Thymus (tissue), 11 donors: ENCODE measurements around the gene USH2A. TPM values are rescaled to one million over a fixed set of nuclear protein-coding genes. Genes with fewer than 3 reads are reported as not detected.

Experiments
- DNase-seq, 9 donors: peaks; one replicate each; pipeline ENCODE4 v3.0.0-alpha.2; 2013; ENCODE audit warnings: low spot score in 9 of 9, low read depth in 6 of 9, missing footprints in 1 of 9
- H3K27ac ChIP-seq, 2 donors: one replicate each; pipeline ENCODE4 v1.5.1; 2013; ENCODE audit warnings: control low read depth in 1 of 2, low read depth in 1 of 2, low read length in 1 of 2, mild to moderate bottlenecking in 1 of 2, moderate library complexity in 1 of 2
- H3K27me3 ChIP-seq, 2 donors: one replicate each; pipeline ENCODE4 v1.5.1; 2013; ENCODE audit warnings: low read length in 1 of 2; ENCODE audit not compliant: control insufficient read depth in 2 of 2, insufficient read depth in 1 of 2
- H3K36me3 ChIP-seq, 2 donors: one replicate each; pipeline ENCODE4 v1.5.1; 2013; ENCODE audit warnings: low read length in 1 of 2, mild to moderate bottlenecking in 1 of 2, moderate library complexity in 1 of 2; ENCODE audit not compliant: control insufficient read depth in 2 of 2, insufficient read depth in 2 of 2
- H3K4me1 ChIP-seq, 2 donors: one replicate each; pipeline ENCODE4 v1.5.1; 2013; ENCODE audit warnings: low read length in 2 of 2; ENCODE audit not compliant: control insufficient read depth in 2 of 2, insufficient read depth in 2 of 2
- H3K4me3 ChIP-seq, 2 donors: one replicate each; pipeline ENCODE4 v1.5.1; 2013; ENCODE audit warnings: low read length in 2 of 2, control low read depth in 1 of 2, mild to moderate bottlenecking in 1 of 2
- H3K9me3 ChIP-seq, 2 donors: one replicate each; pipeline ENCODE4 v1.5.1; 2013; ENCODE audit warnings: low read length in 1 of 2, mild to moderate bottlenecking in 1 of 2; ENCODE audit not compliant: control insufficient read depth in 2 of 2, insufficient read depth in 1 of 2
- WGBS: extraction: QIAGEN DNeasy Blood & Tissue Kit; methylation state at CpG from one replicate; pipeline ENCODE4 v1.1.7; 2013; 5-methylcytosine and 5-hydroxymethylcytosine counted together
- polyA plus RNA-seq: library from polyadenylated mRNA; stranded (reverse); fragments of 200-250 nt; gene quantifications from one replicate; pipeline ENCODE4 v1.2.3, GENCODE V29; 2013
- total RNA-seq: library from RNA; stranded (reverse); fragments of 120-200 nt; gene quantifications from one replicate; pipeline ENCODE4 v1.2.4, GENCODE V29; 2013
- donor health status: healthy.

Gene USH2A
- total and polyA plus RNA-seq, 2 donors, result 0.09 to 0.14 TPM

DNA sequence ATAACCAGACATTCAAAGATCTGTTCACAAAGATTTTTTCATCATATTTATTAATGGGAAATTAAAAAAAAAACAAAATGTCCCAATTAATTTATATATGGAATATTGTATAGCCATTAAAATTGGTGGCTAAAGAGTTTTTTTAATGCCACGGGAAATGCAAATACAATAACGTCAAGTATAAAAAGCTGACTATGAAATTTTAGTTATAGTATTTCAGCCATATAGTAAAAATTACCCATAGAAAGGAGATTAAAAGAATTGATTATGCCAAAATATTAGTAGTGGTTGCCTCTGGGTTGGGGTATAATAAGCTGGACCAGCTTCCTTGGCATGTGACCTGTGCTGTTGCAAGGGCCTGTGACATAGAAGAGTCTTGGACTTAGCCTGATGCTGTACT, 777.4 kb downstream of the USH2A start:
- Histone ChIP-seq H3K27ac (no peak overlapping the region), H3K36me3 (no peaks in the 10 kb centered on the region), H3K4me1 (no peaks in the 10 kb centered on the region), H3K4me3 (no peak overlapping the region), H3K27me3 (peaks cover 0 to 2% of the 10 kb centered on the region in 2 donors), H3K9me3 (no peaks in the 10 kb centered on the region)
- DNase-seq, result no peak
- WGBS, result 98% methylated on average over 2 of the region's 2 CpGs

DNA sequence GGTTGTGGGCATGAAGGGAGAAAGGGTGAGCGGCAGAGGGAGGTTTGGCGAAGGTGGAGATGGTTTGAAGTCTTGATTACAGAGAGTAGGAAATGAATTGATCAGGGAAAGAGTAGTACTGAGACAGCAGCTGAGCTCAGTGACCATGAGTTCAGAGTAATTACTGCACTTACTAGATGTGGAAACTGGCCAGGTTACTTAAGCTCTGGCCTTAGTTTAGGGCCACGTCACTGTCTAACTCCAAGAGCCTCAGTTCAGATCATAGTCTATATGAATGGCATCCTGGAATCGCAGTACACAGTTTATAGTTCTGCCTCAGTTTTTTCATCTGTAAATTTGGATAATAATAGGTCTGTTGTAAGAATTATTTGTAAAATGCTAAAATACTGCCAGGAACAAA, 778.1 kb downstream of the USH2A start:
- DNase-seq, result no peak
- Histone ChIP-seq H3K27ac (no peak overlapping the region), H3K27me3 (peaks cover 0 to 2% of the 10 kb centered on the region in 2 donors), H3K4me3 (no peak overlapping the region), H3K4me1 (no peaks in the 10 kb centered on the region), H3K9me3 (no peaks in the 10 kb centered on the region), H3K36me3 (no peaks in the 10 kb centered on the region)
- WGBS, result 97% methylated on average over 4 of the region's 4 CpGs

DNA sequence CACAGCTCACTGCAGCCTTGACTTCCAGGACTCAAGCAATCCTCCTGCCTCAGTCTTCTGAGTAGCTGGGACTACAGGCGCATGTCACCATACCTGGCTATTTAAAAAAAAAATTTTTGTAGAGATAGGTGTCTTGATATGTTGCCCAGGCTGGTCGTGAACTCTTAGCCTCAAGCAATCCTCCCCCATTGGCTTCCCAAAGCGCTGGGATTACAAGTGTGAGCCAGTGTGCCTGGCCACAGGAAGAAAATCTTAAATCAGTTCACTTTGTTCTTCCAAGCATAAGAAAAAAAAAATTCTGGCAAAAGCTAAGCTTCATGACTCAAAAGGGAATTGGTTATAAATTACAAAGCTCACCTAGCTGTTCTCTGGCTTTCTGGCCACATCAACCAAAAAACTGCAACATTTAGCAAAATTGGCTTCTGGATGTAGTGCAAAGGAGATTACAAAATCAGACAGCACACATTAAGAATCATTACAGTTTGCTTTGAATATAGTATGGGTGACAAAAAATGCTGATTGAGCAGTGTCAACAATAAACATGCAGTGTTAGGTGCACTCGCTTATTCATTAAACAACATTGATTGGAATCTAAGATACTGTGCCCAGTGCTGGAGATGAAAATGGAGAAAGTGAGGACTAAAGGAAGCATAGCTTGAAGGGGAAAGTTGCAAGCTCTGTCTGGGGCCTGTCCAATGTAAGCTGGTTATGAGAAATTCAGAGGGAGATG, 779.5 kb downstream of the USH2A start:
- Histone ChIP-seq H3K4me1 (no peaks in the 10 kb centered on the region), H3K9me3 (no peaks in the 10 kb centered on the region), H3K27ac (no peak overlapping the region), H3K27me3 (peaks cover 0 to 2% of the 10 kb centered on the region in 2 donors), H3K36me3 (no peaks in the 10 kb centered on the region), H3K4me3 (no peak overlapping the region)
- no peak for DNase-seq
- 93% methylated on average over 4 of the region's 4 CpGs for WGBS

DNA sequence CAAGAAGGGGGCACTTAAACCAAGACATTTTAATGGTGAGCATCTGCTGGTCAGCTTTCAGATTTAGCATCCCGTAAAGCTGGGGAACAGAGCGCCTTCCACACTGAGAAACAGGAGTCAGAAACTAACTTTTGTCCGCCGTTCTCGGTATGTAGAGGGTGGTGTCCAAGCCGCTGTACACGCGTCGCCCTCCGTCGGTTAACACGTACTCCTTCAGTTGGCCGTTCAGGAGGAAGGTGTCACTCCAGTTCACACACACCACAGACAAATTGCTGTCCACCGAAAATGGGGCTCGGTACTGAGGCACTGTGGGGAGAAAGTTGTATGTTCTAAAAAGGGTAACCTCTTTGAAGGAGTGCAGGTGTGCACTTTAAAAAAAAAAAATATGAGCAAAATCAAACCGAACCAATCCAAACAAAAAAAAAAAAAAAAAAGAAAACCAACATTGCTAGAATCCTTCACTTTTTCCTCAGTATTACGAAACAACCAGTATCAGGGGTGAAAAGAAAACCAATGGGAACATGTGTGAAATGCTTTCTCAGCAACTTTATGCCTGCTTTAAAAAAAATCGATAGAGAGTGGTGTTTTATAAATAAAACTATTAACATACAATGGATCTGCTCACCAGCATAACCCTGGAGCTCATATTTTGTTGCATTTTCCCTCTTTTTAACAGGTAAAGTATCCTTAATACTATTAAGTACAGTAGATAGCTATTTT, 782.7 kb downstream of the USH2A start:
- no peaks in the 10 kb centered on the region for H3K27me3 ChIP-seq
- H3K9me3 ChIP-seq, result no peaks in the 10 kb centered on the region
- no peak for DNase-seq
- H3K27ac ChIP-seq, result no peak overlapping the region
- no peaks in the 10 kb centered on the region for H3K4me1 ChIP-seq
- no peaks in the 10 kb centered on the region for H3K36me3 ChIP-seq
- WGBS, result 95% methylated on average over 18 of the region's 18 CpGs
- H3K4me3 ChIP-seq, result no peak overlapping the region

DNA sequence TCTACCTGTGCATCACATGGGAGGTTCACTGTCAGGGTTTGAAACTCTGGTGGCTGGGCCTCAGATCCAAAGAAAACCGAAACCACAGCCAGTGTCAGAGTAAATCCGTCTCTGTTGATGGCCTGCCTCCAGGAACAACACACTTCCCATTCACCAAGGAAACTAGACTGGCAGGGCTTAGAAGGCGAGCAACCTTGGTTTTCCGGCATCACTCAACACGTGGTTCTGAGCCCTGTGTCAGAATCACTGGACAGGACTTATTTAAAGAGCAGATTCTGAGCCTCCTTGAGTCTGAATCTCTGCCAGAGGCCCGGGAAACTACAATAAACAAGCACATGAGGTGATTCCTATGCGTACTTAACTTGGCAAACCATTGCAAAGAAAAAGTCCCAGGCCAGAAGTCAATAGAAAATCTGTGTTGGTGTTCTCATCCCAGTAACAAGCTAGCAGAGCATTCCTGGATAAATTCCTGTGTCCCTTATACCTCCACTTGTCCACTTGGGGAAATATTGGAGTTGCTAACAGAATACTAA, 786.1 kb downstream of the USH2A start:
- DNase-seq, result peak in 1 of 9 donors; percentile 3
- WGBS, result 89% methylated on average over 7 of the region's 7 CpGs
- Histone ChIP-seq H3K4me3 (no peak overlapping the region), H3K36me3 (no peaks in the 10 kb centered on the region), H3K27me3 (no peaks in the 10 kb centered on the region), H3K4me1 (no peaks in the 10 kb centered on the region), H3K27ac (no peak overlapping the region), H3K9me3 (no peaks in the 10 kb centered on the region)

DNA sequence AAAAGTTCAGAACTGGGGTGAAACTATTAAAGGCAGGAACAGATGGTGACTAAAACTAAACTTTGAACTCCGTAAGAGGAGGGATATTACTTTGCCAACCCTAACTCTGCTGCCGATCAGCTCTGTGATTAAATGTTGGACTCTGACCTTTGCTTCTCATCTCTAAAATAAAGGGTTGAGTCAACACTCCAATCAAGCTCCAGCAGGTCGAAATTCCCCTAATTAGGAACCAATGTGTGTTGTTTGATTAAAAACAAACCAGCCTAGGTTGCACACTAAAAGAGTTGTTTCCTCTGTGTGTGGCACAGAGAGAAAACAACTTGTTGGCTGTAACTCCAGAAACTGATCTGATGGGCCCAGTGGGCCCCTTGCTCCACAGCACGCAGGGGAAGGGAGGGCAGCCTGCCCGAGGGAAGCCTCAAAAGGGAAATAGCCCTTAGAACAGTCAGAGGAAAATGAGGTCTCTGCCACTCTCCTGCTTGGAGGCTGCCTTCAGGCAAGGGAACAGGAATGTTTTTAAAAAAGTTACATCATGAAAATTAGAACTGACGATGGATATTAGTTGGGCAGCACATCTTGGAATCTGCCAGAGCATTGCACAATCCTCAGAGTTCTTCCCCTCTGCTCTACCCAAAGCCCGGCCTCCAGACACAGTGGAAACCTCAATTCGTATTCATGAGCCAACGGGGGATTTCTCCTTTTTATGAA, 786.8 kb downstream of the USH2A start:
- no peak overlapping the region for H3K4me3 ChIP-seq
- H3K27me3 ChIP-seq, result no peaks in the 10 kb centered on the region
- H3K36me3 ChIP-seq, result no peaks in the 10 kb centered on the region
- DNase-seq, result no peak
- no peaks in the 10 kb centered on the region for H3K9me3 ChIP-seq
- no peaks in the 10 kb centered on the region for H3K4me1 ChIP-seq
- no peak overlapping the region for H3K27ac ChIP-seq
- 75% methylated on average over 9 of the region's 9 CpGs for WGBS

DNA sequence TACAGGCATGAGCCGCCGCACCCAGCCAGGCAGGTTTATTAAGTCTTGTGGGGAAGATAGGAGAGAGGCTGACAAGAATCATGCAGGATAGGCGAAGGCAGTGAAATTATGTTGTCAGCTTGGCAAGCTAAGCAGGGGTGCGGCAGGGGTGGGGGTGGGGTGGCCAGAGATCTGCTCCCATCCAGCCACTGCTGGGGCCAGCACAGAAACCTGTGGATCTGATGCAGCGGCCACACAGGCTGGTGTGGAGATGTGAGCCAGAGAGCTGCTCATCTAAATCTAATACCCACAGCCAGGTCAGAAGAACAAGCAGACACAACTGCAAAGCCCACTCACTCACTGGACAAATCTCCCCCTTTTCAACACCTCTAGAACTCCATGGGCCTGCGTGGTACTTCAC, 787.4 kb downstream of the USH2A start:
- H3K36me3 ChIP-seq, result no peaks in the 10 kb centered on the region
- no peaks in the 10 kb centered on the region for H3K4me1 ChIP-seq
- WGBS, result 95% methylated on average over 6 of the region's 6 CpGs
- no peaks in the 10 kb centered on the region for H3K27me3 ChIP-seq
- H3K9me3 ChIP-seq, result no peaks in the 10 kb centered on the region
- no peak for DNase-seq
- no peak overlapping the region for H3K4me3 ChIP-seq
- H3K27ac ChIP-seq, result no peak overlapping the region

DNA sequence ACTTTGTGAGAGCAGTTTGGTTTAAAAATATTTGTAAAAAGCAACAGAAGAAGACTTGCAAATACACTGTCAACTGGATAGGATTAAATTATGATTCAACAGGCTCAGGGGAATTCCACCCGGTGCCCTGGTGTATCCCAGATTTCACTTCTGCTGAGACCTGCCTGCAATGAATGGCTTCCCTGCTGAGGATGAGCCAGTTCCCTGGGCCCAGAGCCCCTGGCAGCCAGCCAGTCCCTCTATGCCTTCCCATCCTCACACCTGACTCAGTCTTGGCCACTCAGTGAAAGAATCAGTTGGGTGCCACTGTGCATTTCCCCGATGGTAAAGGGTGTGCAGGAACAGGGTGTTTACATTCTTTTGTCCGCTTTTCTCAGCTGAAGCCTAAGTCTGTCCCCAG, 791.8 kb downstream of the USH2A start:
- no peaks in the 10 kb centered on the region for H3K27me3 ChIP-seq
- whole genome bisulfite sequencing, result 82% methylated on average over 3 of the region's 3 CpGs

DNA sequence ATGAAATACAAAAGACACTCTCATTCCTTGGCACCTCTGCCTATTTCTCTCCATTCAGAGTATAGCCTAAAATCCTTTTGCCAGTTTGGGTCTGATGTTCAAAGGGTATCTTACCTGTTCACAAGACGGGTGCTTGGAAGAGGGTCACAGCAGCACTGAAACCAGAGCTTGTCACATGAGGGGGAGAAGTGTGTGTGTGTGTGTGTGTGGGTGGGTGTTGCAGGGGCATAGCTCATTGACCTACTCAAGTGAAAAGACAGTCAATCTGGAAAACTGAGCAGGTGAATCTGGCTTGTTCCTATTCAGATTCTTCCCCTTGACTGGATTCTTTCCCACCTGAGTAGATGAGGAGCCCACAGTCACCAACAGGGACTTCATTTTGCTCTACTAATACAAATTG, 792.2 kb downstream of the USH2A start:
- no peak for DNase-seq
- Histone ChIP-seq H3K27ac (peak overlapping the region in 1 of 2 donors; percentile 1), H3K9me3 (no peaks in the 10 kb centered on the region), H3K36me3 (no peaks in the 10 kb centered on the region), H3K27me3 (no peaks in the 10 kb centered on the region), H3K4me3 (no peak overlapping the region), H3K4me1 (no peaks in the 10 kb centered on the region)
- 85% methylated on average over 1 of the region's 1 CpG for WGBS

More for the DNA sequence above, 791.8 kb downstream of the USH2A start:
- H3K4me3 ChIP-seq, result no peak overlapping the region
- DNase-seq, result peak in 2 of 9 donors; percentile 4 to 22
- peak overlapping the region in 1 of 2 donors; percentile 1 for H3K27ac ChIP-seq
- H3K4me1 ChIP-seq, result no peaks in the 10 kb centered on the region
- H3K36me3 ChIP-seq, result no peaks in the 10 kb centered on the region
- H3K9me3 ChIP-seq, result no peaks in the 10 kb centered on the region
